H1 (cell line): ENCODE results near the gene CMIP. TPM values are rescaled to one million over a fixed set of nuclear protein-coding genes. Genes with fewer than 3 reads are reported as not detected.

Source experiments
- CTCF ChIA-PET: fragments of 300-600 bp; sonication (Branson Sonifier 250); formaldehyde crosslinking; loops from one replicate; lab custom pipeline; 2021; ENCODE audit not compliant: partially characterized antibody; lab: Charles Lee
- POLR2A ChIA-PET: fragments of 300-600 bp; sonication (Branson Sonifier 250); formaldehyde crosslinking; loops from one replicate; lab custom pipeline; 2021; ENCODE audit warnings: inconsistent platforms; ENCODE audit not compliant: partially characterized antibody; lab: Charles Lee
- DNase-seq, 2 experiments: peaks; one replicate each; pipeline versions ENCODE4 v3.0.0 to v3.0.0-alpha.2; 2010 to 2022; ENCODE audit warnings: low spot score in 2 of 2, low read depth in 1 of 2, mixed read lengths in 1 of 2
- FAIRE-seq: peaks from 2 replicates; lab custom pipeline; 2011; peaks lifted over from hg19 to GRCh38; lab: Jason Lieb, UNC
- H2AFZ ChIP-seq: 2 replicates; pipeline ENCODE4 v1.8.1; 2012; ENCODE audit warnings: low read length, inconsistent platforms
- H2AK5ac ChIP-seq: 2 replicates; pipeline ENCODE4 v1.6.1; 2013; ENCODE audit warnings: low read depth, low read length
- H2BK120ac ChIP-seq: replicated peaks from 2 replicates; pipeline ENCODE3; 2013; ENCODE audit warnings: low read depth, low read length, inconsistent platforms
- H2BK12ac ChIP-seq: 2 replicates; pipeline ENCODE4 v1.6.1; 2013; ENCODE audit warnings: low read depth, low read length
- H2BK15ac ChIP-seq: 2 replicates; pipeline ENCODE4 v1.6.1; 2013; ENCODE audit warnings: low read length
- H2BK20ac ChIP-seq: 2 replicates; pipeline ENCODE4 v1.6.1; 2013; ENCODE audit warnings: low read length
- H2BK5ac ChIP-seq: 2 replicates; pipeline ENCODE4 v1.6.1; 2013; ENCODE audit warnings: low read depth, low read length
- H3K14ac ChIP-seq: 2 replicates; pipeline ENCODE4 v1.6.1; 2013; ENCODE audit warnings: inconsistent platforms; ENCODE audit not compliant: insufficient read length
- H3K18ac ChIP-seq: 2 replicates; pipeline ENCODE4 v1.6.1; 2013; ENCODE audit warnings: low read length; ENCODE audit errors: extremely low read depth
- H3K23ac ChIP-seq: 2 replicates; pipeline ENCODE4 v1.6.1; 2013; ENCODE audit warnings: inconsistent platforms; ENCODE audit not compliant: insufficient read length
- H3K23me2 ChIP-seq: 2 replicates; pipeline ENCODE4 v1.6.1; 2013; ENCODE audit warnings: low read depth, low read length
- H3K27ac ChIP-seq: 2 replicates; pipeline ENCODE4 v1.6.1; 2011; ENCODE audit warnings: low read depth, low read length, inconsistent platforms
- H3K27me3 ChIP-seq, 4 experiments: replicated peaks in 1 of 4; 1 replicate in 1 of 4; 2 replicates in 3 of 4; pipeline versions ENCODE4 v1.6.1 to v1.8.1; 2011 to 2013; ENCODE audit warnings: low read length in 3 of 4, mild to moderate bottlenecking in 3 of 4, inconsistent platforms in 2 of 4, mixed read lengths in 2 of 4, moderate library complexity in 1 of 4; ENCODE audit not compliant: control insufficient read depth in 3 of 4, insufficient read depth in 3 of 4; ENCODE audit errors: extremely low read depth in 1 of 4
- H3K36me3 ChIP-seq, 4 experiments: 2 replicates each; pipeline versions ENCODE4 v1.6.1 to v1.8.1; 2011 to 2013; ENCODE audit warnings: mild to moderate bottlenecking in 4 of 4, low read length in 3 of 4, moderate library complexity in 2 of 4, control low read depth in 1 of 4, inconsistent platforms in 1 of 4; ENCODE audit not compliant: insufficient read depth in 4 of 4, control insufficient read depth in 2 of 4
- H3K4ac ChIP-seq: replicated peaks from 2 replicates; pipeline ENCODE3; 2013; ENCODE audit warnings: low read length, low read depth, mixed read lengths, inconsistent platforms; ENCODE audit not compliant: insufficient read length
- H3K4me1 ChIP-seq, 4 experiments: replicated peaks in 1 of 4; 1 replicate in 1 of 4; 2 replicates in 3 of 4; pipeline versions ENCODE4 v1.6.1 to v1.8.1; 2011 to 2013; ENCODE audit warnings: low read length in 3 of 4, inconsistent platforms in 2 of 4, mixed read lengths in 1 of 4; ENCODE audit not compliant: insufficient read depth in 4 of 4, control insufficient read depth in 3 of 4
- H3K4me2 ChIP-seq, 2 experiments: 2 replicates each; pipeline versions ENCODE4 v1.6.1 to v1.8.1; 2011 to 2013; ENCODE audit warnings: low read depth in 2 of 2, low read length in 2 of 2, control low read depth in 1 of 2, inconsistent platforms in 1 of 2, mild to moderate bottlenecking in 1 of 2; ENCODE audit not compliant: insufficient read depth in 1 of 2
- H3K4me3 ChIP-seq, 4 experiments: fragments of 200-600, 300-600 bp in 1 of 4; sonication (generic), shearing (Covaris generic), sonication (Bioruptor Twin) in 1 of 4; 2 replicates each; pipeline versions ENCODE4 v1.5.1 to v1.8.1; 2011 to 2016; ENCODE audit warnings: low read length in 4 of 4, low read depth in 3 of 4, control low read depth in 2 of 4, inconsistent platforms in 2 of 4, mild to moderate bottlenecking in 2 of 4, mixed read lengths in 1 of 4, moderate library complexity in 1 of 4; ENCODE audit not compliant: insufficient read depth in 2 of 4; ENCODE audit errors: extremely low read depth in 1 of 4
- H3K56ac ChIP-seq: replicated peaks from 2 replicates; pipeline ENCODE3; 2013; ENCODE audit warnings: low read depth, mild to moderate bottlenecking, mixed read lengths, low read length, inconsistent platforms; ENCODE audit not compliant: insufficient read length
- H3K79me1 ChIP-seq: 2 replicates; pipeline ENCODE4 v1.6.1; 2013; ENCODE audit warnings: low read depth, low read length, control low read depth
- H3K79me2 ChIP-seq, 2 experiments: 2 replicates each; pipeline versions ENCODE4 v1.6.1 to v1.8.1; 2012 to 2013; ENCODE audit warnings: low read length in 2 of 2, mild to moderate bottlenecking in 2 of 2, inconsistent platforms in 1 of 2; ENCODE audit not compliant: insufficient read depth in 2 of 2, control insufficient read depth in 1 of 2
- H3K9ac ChIP-seq, 4 experiments: replicated peaks in 1 of 4; 1 replicate in 1 of 4; 2 replicates in 3 of 4; pipeline versions ENCODE4 v1.6.1 to v1.8.1; 2011 to 2013; ENCODE audit warnings: low read depth in 3 of 4, low read length in 3 of 4, control low read depth in 2 of 4, mild to moderate bottlenecking in 2 of 4, moderate library complexity in 2 of 4, inconsistent platforms in 1 of 4; ENCODE audit errors: extremely low read depth in 1 of 4
- H3K9me3 ChIP-seq, 2 experiments: 2 replicates each; pipeline versions ENCODE4 v1.6.1 to v1.8.1; 2012 to 2013; ENCODE audit warnings: mild to moderate bottlenecking in 2 of 2, moderate library complexity in 2 of 2, control low read depth in 1 of 2, inconsistent platforms in 1 of 2, low read depth in 1 of 2, low read length in 1 of 2, mixed read lengths in 1 of 2; ENCODE audit not compliant: insufficient read depth in 2 of 2
- H4K20me1 ChIP-seq, 2 experiments: replicated peaks in 1 of 2; 2 replicates each; pipeline versions ENCODE3 to v1.8.1; 2011 to 2013; ENCODE audit warnings: inconsistent platforms in 2 of 2, low read length in 2 of 2, mild to moderate bottlenecking in 1 of 2; ENCODE audit not compliant: insufficient read depth in 2 of 2, control insufficient read depth in 1 of 2
- H4K5ac ChIP-seq: 2 replicates; pipeline ENCODE4 v1.6.1; 2013; ENCODE audit warnings: low read length, low read depth, mixed read lengths, inconsistent platforms; ENCODE audit not compliant: insufficient read length
- H4K8ac ChIP-seq: 2 replicates; pipeline ENCODE4 v1.8.0; 2013; ENCODE audit warnings: mild to moderate bottlenecking, moderate library complexity, low read length, inconsistent platforms; ENCODE audit not compliant: insufficient read depth; ENCODE audit errors: extremely low read depth
- H4K91ac ChIP-seq: replicated peaks from 2 replicates; pipeline ENCODE3; 2013; ENCODE audit warnings: low read length, mixed read lengths, inconsistent platforms; ENCODE audit not compliant: insufficient read length
- ATF3 ChIP-seq: IDR thresholded peaks from 2 replicates; pipeline ENCODE4 v1.6.1; 2011; ENCODE audit warnings: low read depth, mild to moderate bottlenecking, low read length; ENCODE audit not compliant: insufficient read depth
- EZH2 ChIP-seq: fragments of 200-600 bp; sonication (generic); IDR thresholded peaks from 2 replicates; pipeline ENCODE4 v1.7.1; 2012; ENCODE audit warnings: low read depth, mild to moderate bottlenecking, moderate library complexity, low read length, inconsistent platforms; ENCODE audit not compliant: severe bottlenecking
- POU5F1 ChIP-seq: IDR thresholded peaks from 2 replicates; pipeline ENCODE4 v1.6.1; 2011; ENCODE audit warnings: low read depth, mild to moderate bottlenecking, low read length, moderate library complexity
- RFX5 ChIP-seq: IDR thresholded peaks from 2 replicates; pipeline ENCODE4 v1.6.1; 2011; ENCODE audit warnings: low read depth, low read length, improper control_type of control experiment, borderline replicate concordance
- SP1 ChIP-seq: IDR thresholded peaks from 2 replicates; pipeline ENCODE4 v1.6.1; 2011; ENCODE audit warnings: low read depth, low read length
- USF2 ChIP-seq: IDR thresholded peaks from 2 replicates; pipeline ENCODE4 v1.6.1; 2011; ENCODE audit warnings: low read length, improper control_type of control experiment
- WGBS, 2 experiments: shearing (Covaris generic) in 1 of 2; methylation state at CpG; one replicate each; pipeline versions ENCODE4 v1.1.6 to v1.1.7; 2013 to 2015; ENCODE audit warnings: low lambda C conversion rate in 2 of 2, mixed read lengths in 2 of 2, inconsistent platforms in 1 of 2, low coverage in 1 of 2, missing lambda C conversion rate in 1 of 2; ENCODE audit not compliant: insufficient replicate concordance in 2 of 2, insufficient coverage in 1 of 2, insufficient read length in 1 of 2; ENCODE audit errors: extremely low coverage in 1 of 2, missing lambda C conversion rate in 1 of 2; 5-methylcytosine and 5-hydroxymethylcytosine counted together
- polyA plus RNA-seq, 7 experiments: library from polyadenylated mRNA; depleted of rRNA in 3 of 7; stranded (reverse) in 5 of 7; unstranded in 2 of 7; fragments of >200 nt in 5 of 7; fragments of 200-250 nt in 2 of 7; gene quantifications; 1 replicate in 5 of 7; 2 replicates in 1 of 7; 4 replicates in 1 of 7; pipeline versions ENCODE4 v1.2.1 to v1.2.3, GENCODE V29; 2011 to 2013; ENCODE audit warnings: missing spikeins in 2 of 7, mixed read lengths in 2 of 7
- total RNA-seq: library from RNA; stranded (reverse); fragmentation: NEBNext Ultra II Directional; extraction: Animal tissue kit (Norgen Biotek cat#: 25700); gene quantifications from 2 replicates; pipeline ENCODE4 v1.2.1, GENCODE V29; 2021

CMIP gene
- total and polyA plus RNA-seq, 2 of the 8 experiments (the other 6 are each of a cell fraction or from before 2014, with no cell fraction given): 7.9 to 53.2 TPM

- TF ChIP-seq RFX5: no peak
- no peak for TF ChIP-seq ATF3
- TF ChIP-seq EZH2: no peak
- no peak for TF ChIP-seq POU5F1
- no peak for TF ChIP-seq SP1
- TF ChIP-seq USF2: no peak
- WGBS, 2 experiments: 89% methylated on average over 18 of the region's 19 CpGs; no CpG with 5 or more reads in 1 of the 2 experiments
- Histone ChIP-seq H3K23ac (no peak overlapping the region), H3K36me3 (peaks cover 6 to 22% (median 11%) of the 10 kb centered on the region in 4 experiments; a peak in 5 of 8 replicates), H3K79me1 (peaks cover 4% of the 10 kb centered on the region; the same call in 1 of the 2 replicates), H2AK5ac (no peak overlapping the region), H3K79me2 (no peaks in the 10 kb centered on the region), H4K8ac (no peak overlapping the region), H2BK12ac (no peak overlapping the region), H4K5ac (no peak overlapping the region), H3K14ac (no peak overlapping the region), H2BK120ac (no peak overlapping the region), H3K23me2 (no peaks in the 10 kb centered on the region; the same call in 1 of the 2 replicates), H2BK20ac (no peak overlapping the region), H4K20me1 (peaks cover 3 to 17% of the 10 kb centered on the region in 2 experiments), H3K9ac (no peak overlapping the region), H3K9me3 (no peaks in the 10 kb centered on the region), H3K4me3 (no peak overlapping the region), H3K4me1 (no peaks in the 10 kb centered on the region), H3K56ac (no peak overlapping the region), H2BK15ac (no peak overlapping the region), H3K18ac (no peak overlapping the region), H3K27ac (no peak overlapping the region), H3K27me3 (0 out of 7 replicates have a peak, but pooled peaks cover 0 to 2% (median 0%) of the 10 kb centered on the region in 4 experiments), H2AFZ (no peak overlapping the region), H3K4ac (no peak overlapping the region), H4K91ac (no peak overlapping the region), H2BK5ac (no peak overlapping the region), H3K4me2 (no peak overlapping the region)
- FAIRE-seq (no peak), DNase-seq (no peak)
- POLR2A ChIA-PET: interaction anchor here (0.7 kb wide), 1 partner anchor 53 kb away, joined by 3 read pairs; no protein-coding TSS in a partner anchor
- CTCF ChIA-PET: interaction anchor here (0.8 to 2.4 kb wide), 9 partner anchors 9 to 263 kb away, joined by 3 to 8 read pairs (median 3); no protein-coding TSS in a partner anchor
Observed at GRCh38 chr16:81676066-81676882, 231.7 kb downstream of the CMIP start.
